ENCODE results near the gene CAST. TPM values are rescaled to one million over a fixed set of nuclear protein-coding genes. Genes with fewer than 3 reads are reported as not detected.

CAST gene
- total RNA-seq, 4 donors from 2014 or later = 415 to 523 (median 468) TPM

GRCh38 chr5:96758621-96759020, 96.4 kb downstream of the CAST start:
- DNase-seq (ENCODE audit: low spot score in 2 of 2) = no peak
- TF ChIP-seq POLR2A (IDR thresholded peaks at IDR 0.05) (no peak), CTCF (IDR thresholded peaks at IDR 0.05) (no peak)
- 88 to 92% methylated on average over 4 of the region's 4 CpGs for WGBS, 2 donors
- intact Hi-C loops (cut with DNase I; ENCODE audit: low total_unique reads) = loop anchor here (10.0 kb wide), 1 partner anchor 406 kb away; no protein-coding TSS in a partner anchor
- no peak overlapping the region for H3K4me3 ChIP-seq (ENCODE audit: low read depth, poor library complexity, severe bottlenecking)

- intact Hi-C loops (cut with DNase I; ENCODE audit: low total_unique reads) = no loop called here
- no peak for DNase-seq (ENCODE audit: low spot score in 2 of 2)
- 59 to 60% methylated on average over 4 of the region's 4 CpGs for WGBS, 2 donors
- no peak overlapping the region for H3K4me3 ChIP-seq (ENCODE audit: low read depth, poor library complexity, severe bottlenecking)
- TF ChIP-seq CTCF (IDR thresholded peaks at IDR 0.05) = no peak
- no peak for TF ChIP-seq POLR2A (IDR thresholded peaks at IDR 0.05)
These were observed 99.4 kb downstream of the CAST start for GRCh38 chr5:96761618-96762017.

- TF ChIP-seq POLR2A (IDR thresholded peaks at IDR 0.05) (no peak), CTCF (IDR thresholded peaks at IDR 0.05) (no peak)
- WGBS, 2 donors = 65 to 72% methylated on average over 5 of the region's 5 CpGs
- H3K4me3 ChIP-seq (ENCODE audit: low read depth, poor library complexity, severe bottlenecking) = no peak overlapping the region
- intact Hi-C loops (cut with DNase I; ENCODE audit: low total_unique reads) = no loop called here
- no peak for DNase-seq (ENCODE audit: low spot score in 2 of 2)
These were observed 100.8 kb downstream of the CAST start for GRCh38 chr5:96763026-96763425.

GRCh38 chr5:96765043-96765442, 102.9 kb downstream of the CAST start:
- TF ChIP-seq POLR2A (IDR thresholded peaks at IDR 0.05) (no peak), CTCF (IDR thresholded peaks at IDR 0.05) (no peak)
- DNase-seq (ENCODE audit: low spot score in 2 of 2) = no peak
- intact Hi-C loops (cut with DNase I; ENCODE audit: low total_unique reads) = no loop called here
- H3K4me3 ChIP-seq (ENCODE audit: low read depth, poor library complexity, severe bottlenecking) = no peak overlapping the region
- 71 to 85% methylated on average over 1 of the region's 1 CpG for WGBS, 2 donors

- no peak for DNase-seq (ENCODE audit: low spot score in 2 of 2)
- TF ChIP-seq POLR2A (IDR thresholded peaks at IDR 0.05) (no peak), CTCF (IDR thresholded peaks at IDR 0.05) (no peak)
- no peak overlapping the region for H3K4me3 ChIP-seq (ENCODE audit: low read depth, poor library complexity, severe bottlenecking)
- WGBS, 2 donors = 71 to 80% methylated on average over 4 of the region's 4 CpGs
- intact Hi-C loops (cut with DNase I; ENCODE audit: low total_unique reads) = no loop called here
These were observed 106.6 kb downstream of the CAST start for GRCh38 chr5:96768708-96769251.

- intact Hi-C loops (cut with DNase I; ENCODE audit: low total_unique reads) = no loop called here
- 71 to 77% methylated on average over 1 of the region's 1 CpG for WGBS, 2 donors
These were observed 109.2 kb downstream of the CAST start for GRCh38 chr5:96771395-96771794.

More at GRCh38 chr5:96771395-96771794, 109.2 kb downstream of the CAST start:
- TF ChIP-seq POLR2A (IDR thresholded peaks at IDR 0.05) = no peak
- no peak for TF ChIP-seq CTCF (IDR thresholded peaks at IDR 0.05)
- DNase-seq (ENCODE audit: low spot score in 2 of 2) = no peak
- H3K4me3 ChIP-seq (ENCODE audit: low read depth, poor library complexity, severe bottlenecking) = no peak overlapping the region

All from lower leg skin (tissue), 4 donors.